Measurements from ENCODE around the gene CNGA1. TPM values are rescaled to one million over a fixed set of nuclear protein-coding genes. Genes with fewer than 3 reads are reported as not detected.

CNGA1 gene
- total and polyA plus RNA-seq, 2 donors (not counting 3 experiments of a cell fraction or from before 2014, with no cell fraction given) = not detected

- Histone ChIP-seq H3K9me1 (replicated peaks; ENCODE audit: control insufficient read depth, extremely low read depth, insufficient read depth, low read length) (no peaks in the 10 kb centered on the region), H3K4me3 (replicated peaks in 1 of 3; ENCODE audit: insufficient read depth in 1 of 3, low read depth in 1 of 3, low read length in 3 of 3) (no peak overlapping the region), H2AFZ (ENCODE audit: low read depth, low read length) (no peak overlapping the region), H3K27ac (ENCODE audit: insufficient read depth, low read depth, low read length) (no peak overlapping the region), H3K27me3 (ENCODE audit: control insufficient read depth in 2 of 2, insufficient read depth in 2 of 2, low read length in 2 of 2) (peaks cover 0 to 1% of the 10 kb centered on the region in 2 experiments), H3K4me1 (ENCODE audit: control insufficient read depth, extremely low read depth, insufficient read depth, low read length) (no peaks in the 10 kb centered on the region), H3K9ac (replicated peaks; ENCODE audit: extremely low read depth, insufficient read depth, low read length) (no peak overlapping the region), H4K20me1 (replicated peaks; ENCODE audit: control insufficient read depth, extremely low read depth, insufficient read depth, low read length) (no peaks in the 10 kb centered on the region), H3K9me3 (replicated peaks; ENCODE audit: control insufficient read depth, insufficient read depth, low read length) (no peaks in the 10 kb centered on the region), H3K79me2 (ENCODE audit: control insufficient read depth, insufficient read depth, low read length) (no peaks in the 10 kb centered on the region), H3K4me2 (ENCODE audit: insufficient read depth, low read length) (no peak overlapping the region), H3K36me3 (ENCODE audit: control insufficient read depth in 2 of 2, extremely low read depth in 1 of 2, insufficient read depth in 2 of 2, low read length in 2 of 2) (no peaks in the 10 kb centered on the region)
- BruUV-seq (replicated peaks) = no TSS peak
- ChIA-PET POLR2A (no interaction called here), CTCF (no interaction called here)
- dilution Hi-C loops (cut with MboI; ENCODE audit: extremely low pct_ligation_motif_present, low sequenced_read_pairs) (no loop called here), intact Hi-C loops (cut with micrococcal nuclease) (no loop called here)
- FAIRE-seq (no peak), DNase-seq (ENCODE audit: low read depth, low spot score) (no peak)
- TF ChIP-seq JUN (IDR thresholded peaks at IDR 0.05; ENCODE audit: borderline replicate concordance, insufficient read depth, insufficient read length, low read depth) (no peak), MYC (IDR thresholded peaks at IDR 0.05; ENCODE audit: low read depth, low read length) (no peak), GATA2 (IDR thresholded peaks at IDR 0.05; ENCODE audit: insufficient read depth, insufficient read length, low read depth, low read length) (no peak), POLR2AphosphoS5 (IDR thresholded peaks at IDR 0.05; ENCODE audit: insufficient read depth, low read depth, low read length) (no peak), CTCF (IDR thresholded peaks at IDR 0.05; ENCODE audit: extremely low read depth in 1 of 2, insufficient read depth in 1 of 2, low read depth in 1 of 2, low read length in 2 of 2) (no peak), FOS (IDR thresholded peaks at IDR 0.05; ENCODE audit: borderline replicate concordance, insufficient read depth, low read length) (no peak), POLR2A (IDR thresholded peaks at IDR 0.05; ENCODE audit: low read depth, low read length) (no peak), EZH2 (IDR thresholded peaks at IDR 0.05; ENCODE audit: borderline replicate concordance, low read depth, low read length, severe bottlenecking) (no peak)
- TF ChIP-seq, protein P1, sequence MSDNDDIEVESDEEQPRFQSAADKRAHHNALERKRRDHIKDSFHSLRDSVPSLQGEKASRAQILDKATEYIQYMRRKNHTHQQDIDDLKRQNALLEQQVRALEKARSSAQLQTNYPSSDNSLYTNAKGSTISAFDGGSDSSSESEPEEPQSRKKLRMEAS (IDR thresholded peaks at IDR 0.05; ENCODE audit: insufficient read depth, insufficient read length) = no peak
Measured at GRCh38 chr4:48064349-48064748, 47.9 kb upstream of the CNGA1 start.
